ENCODE results near the gene RNF146. TPM values are rescaled to one million over a fixed set of nuclear protein-coding genes. Genes with fewer than 3 reads are reported as not detected.

RNF146 gene
- total RNA-seq, 2 experiments from 2014 or later: 24.8 to 25.4 TPM

DNA sequence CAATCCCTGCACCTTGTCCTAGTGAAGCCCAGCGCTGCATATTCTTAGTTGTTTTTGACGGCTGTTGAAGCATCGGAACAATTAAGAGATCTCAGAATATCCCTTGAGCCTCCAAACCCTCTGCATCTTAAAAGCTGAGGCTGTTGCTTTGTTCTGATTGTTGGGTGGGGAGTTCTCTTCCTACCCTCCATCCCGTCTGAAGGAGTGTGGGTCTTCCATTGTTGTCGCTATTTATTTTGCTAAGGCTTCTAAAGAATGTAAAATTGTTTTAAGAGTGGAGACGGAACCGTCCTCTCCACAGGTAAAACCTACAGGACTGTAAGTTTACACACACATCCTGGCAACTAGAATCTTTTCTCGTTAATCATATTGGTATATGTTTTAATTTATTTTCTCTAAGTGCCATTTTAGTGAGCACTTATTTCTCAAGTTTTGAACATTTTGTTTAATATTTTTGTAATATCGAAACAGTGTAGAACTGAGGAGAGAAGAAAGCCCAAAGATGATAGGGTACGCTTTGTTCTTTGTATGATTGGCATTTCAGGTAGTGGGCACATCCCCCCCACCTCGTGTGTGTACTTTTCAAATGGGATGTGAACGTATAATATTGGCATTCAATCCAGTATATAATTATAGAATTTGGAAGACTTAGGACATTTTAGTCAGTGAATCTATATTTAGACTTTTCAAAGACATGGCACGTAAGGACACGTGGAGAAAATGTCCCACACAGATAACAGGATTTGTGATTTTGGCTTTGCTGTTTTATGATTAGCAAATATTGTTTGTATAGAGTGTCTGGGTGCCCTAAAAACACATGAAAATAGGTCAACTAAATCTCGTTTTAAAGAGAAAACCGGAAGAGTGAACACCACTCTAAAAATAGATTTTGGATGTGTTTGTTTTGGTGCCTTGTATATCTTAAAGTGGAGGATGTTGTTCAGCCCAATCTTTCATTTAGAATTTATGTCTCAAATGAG is 1.3 kb downstream of the RNF146 start:
- peak overlapping the region; percentile 96 for H3K4me3 Mint-ChIP-seq
- H3K9me3 Mint-ChIP-seq: no peaks in the 10 kb centered on the region
- POLR2A ChIA-PET: interaction anchor here (1.2 to 2.0 kb wide), 2 partner anchors 76 to 1246 kb away, joined by 3 to 6 read pairs; partner anchors contain the start of gene ECHDC1
- ATAC-seq (ENCODE audit: low read depth) (peak; percentile 8), DNase-seq (no peak)
- peaks cover 12% of the 10 kb centered on the region for H3K36me3 Mint-ChIP-seq
- peaks cover 12% of the 10 kb centered on the region for H3K27me3 Mint-ChIP-seq
- H3K27ac Mint-ChIP-seq: peak overlapping the region; percentile 99
- peaks cover 21% of the 10 kb centered on the region for H3K4me1 Mint-ChIP-seq

DNA sequence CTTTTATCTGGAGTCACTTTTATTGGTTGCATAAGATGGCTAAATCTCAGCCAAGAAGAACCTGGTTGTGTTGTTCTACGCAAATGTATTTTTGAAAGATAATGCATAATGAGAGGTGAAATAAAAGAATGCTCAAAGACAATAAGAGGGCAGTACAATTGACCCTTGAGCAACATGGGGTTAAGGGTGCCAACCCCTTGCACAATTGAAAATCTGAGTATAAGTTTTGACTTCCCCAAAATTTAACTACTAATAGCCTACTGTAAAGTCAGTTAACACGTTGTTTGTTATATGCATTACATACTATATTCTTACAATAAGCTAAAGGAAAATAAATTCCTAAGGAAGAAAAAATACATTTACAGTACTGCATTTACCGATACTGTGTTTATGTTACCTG is 5.9 kb downstream of the RNF146 start:
- H3K36me3 Mint-ChIP-seq: peaks cover 17% of the 10 kb centered on the region
- peaks cover 12% of the 10 kb centered on the region for H3K4me1 Mint-ChIP-seq
- POLR2A ChIA-PET: no interaction called here
- DNase-seq (no peak), ATAC-seq (ENCODE audit: low read depth) (no peak)
- no peak overlapping the region for H3K27ac Mint-ChIP-seq
- H3K4me3 Mint-ChIP-seq: no peak overlapping the region
- H3K27me3 Mint-ChIP-seq: no peaks in the 10 kb centered on the region
- no peaks in the 10 kb centered on the region for H3K9me3 Mint-ChIP-seq

DNA sequence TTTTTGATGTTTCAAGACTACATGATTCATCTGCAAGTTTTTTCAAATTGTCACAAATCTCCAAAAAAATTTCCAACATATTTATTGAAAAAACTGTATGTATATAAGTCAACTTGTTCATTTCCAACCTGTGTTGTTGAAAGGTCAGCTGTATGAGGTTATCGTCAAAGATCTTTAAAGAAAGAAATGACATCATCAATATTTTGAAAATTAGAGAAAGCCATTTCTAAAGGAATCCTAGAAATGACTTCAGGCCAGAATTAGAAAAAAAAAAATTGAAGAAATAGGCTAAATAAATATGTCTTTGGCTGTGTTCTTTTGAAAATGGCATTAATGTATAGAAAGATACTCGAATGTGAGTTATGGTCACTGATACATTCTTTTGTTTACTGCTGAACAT is 6.8 kb downstream of the RNF146 start:
- H3K9me3 Mint-ChIP-seq: no peaks in the 10 kb centered on the region
- H3K4me1 Mint-ChIP-seq: peaks cover 9% of the 10 kb centered on the region
- no peak overlapping the region for H3K4me3 Mint-ChIP-seq
- DNase-seq: no peak
- POLR2A ChIA-PET: no interaction called here
- peaks cover 17% of the 10 kb centered on the region for H3K36me3 Mint-ChIP-seq
- no peak for ATAC-seq (ENCODE audit: low read depth)
- H3K27me3 Mint-ChIP-seq: no peaks in the 10 kb centered on the region
- H3K27ac Mint-ChIP-seq: no peak overlapping the region

DNA sequence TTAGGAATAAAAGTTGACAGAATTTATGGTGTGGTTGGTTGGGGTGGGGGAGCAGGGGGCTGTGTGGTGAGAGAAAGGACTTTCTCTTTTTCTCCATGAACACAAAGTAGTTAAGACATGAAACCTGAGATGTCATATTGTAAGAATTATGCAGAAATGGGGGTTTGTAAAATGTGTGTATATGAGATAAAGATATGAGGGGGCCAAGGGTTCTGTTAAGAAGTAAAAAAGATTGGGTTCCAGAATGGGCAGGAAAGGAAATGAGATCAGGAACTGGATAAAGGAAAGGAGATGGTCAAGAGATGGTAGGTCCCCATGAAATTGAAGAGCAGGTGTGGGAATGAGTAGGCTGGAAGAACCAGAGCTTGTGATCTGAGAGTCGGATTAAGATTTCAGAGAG is 9.7 kb downstream of the RNF146 start:
- Mint-ChIP-seq H3K4me1 (peaks cover 2% of the 10 kb centered on the region), H3K27ac (no peak overlapping the region), H3K36me3 (peaks cover 12% of the 10 kb centered on the region), H3K4me3 (no peak overlapping the region), H3K9me3 (no peaks in the 10 kb centered on the region), H3K27me3 (no peaks in the 10 kb centered on the region)
- ATAC-seq (ENCODE audit: low read depth) (no peak), DNase-seq (no peak)
- POLR2A ChIA-PET: no interaction called here

DNA sequence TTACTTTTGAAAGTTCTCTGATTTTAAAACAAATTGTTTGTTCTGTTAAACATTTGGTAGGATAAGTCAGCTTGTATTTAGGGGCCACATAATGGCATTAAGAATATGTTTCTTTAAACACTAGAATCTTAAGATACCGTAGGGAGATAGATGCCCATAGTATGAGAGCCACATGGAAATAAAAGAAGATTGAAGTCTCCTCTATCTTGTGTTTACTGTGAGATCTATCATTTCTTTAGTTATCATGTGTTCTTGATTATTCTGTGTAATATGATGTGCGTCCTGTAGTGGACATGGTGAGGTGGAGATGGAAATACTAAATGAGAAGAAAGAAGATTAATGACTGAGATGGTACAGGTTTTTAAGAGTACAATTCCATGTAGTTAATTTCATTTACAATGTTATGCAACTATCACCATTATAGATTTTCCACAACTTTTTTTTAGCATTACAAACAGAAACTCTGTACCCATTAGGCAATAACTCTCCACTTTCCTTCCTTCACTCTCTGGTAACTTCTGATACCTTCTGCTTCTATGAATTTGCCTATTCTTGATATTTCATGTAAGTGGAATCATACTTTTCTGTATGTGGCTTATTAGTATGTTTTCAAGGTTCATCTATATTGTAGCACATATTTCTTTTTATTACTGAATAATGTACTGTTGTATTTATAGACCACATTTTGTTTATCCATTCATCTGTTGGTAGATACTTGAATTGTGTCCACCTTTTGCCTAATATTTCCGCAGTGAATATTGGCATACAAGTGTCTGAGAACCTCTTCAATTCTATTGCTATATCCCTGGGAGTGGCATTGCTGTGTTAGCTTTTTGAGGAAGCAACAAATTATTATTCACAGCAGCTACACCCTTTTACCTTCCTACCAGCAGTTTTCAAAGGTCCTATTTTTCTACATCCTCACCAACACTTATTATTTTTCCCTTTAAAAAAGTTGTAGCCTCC is 11.5 kb downstream of the RNF146 start:
- ATAC-seq (ENCODE audit: low read depth): no peak
- Mint-ChIP-seq H3K27me3 (no peaks in the 10 kb centered on the region), H3K4me3 (no peak overlapping the region), H3K9me3 (no peaks in the 10 kb centered on the region), H3K27ac (no peak overlapping the region), H3K4me1 (peaks cover 2% of the 10 kb centered on the region), H3K36me3 (peaks cover 18% of the 10 kb centered on the region)
- no peak for DNase-seq
- POLR2A ChIA-PET: no interaction called here

DNA sequence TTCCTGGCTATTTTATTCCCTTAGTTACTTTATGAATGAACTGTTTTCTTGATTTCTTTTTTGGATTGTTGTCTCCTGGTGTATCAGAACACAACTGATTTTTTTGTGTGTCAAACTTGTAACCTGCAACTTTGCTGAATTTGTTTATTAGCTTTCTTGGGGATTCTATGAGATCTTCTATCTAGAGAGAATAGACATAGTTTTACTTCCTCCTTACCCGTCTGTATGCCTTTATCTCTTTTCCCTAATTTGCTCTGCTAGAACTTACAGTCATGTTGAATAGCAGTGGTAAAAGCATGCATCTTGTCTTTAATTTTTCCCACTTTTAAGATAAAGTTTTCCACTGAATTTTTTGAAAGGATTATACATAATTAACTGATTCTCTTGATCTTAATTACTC is 13.2 kb downstream of the RNF146 start:
- Mint-ChIP-seq H3K4me1 (peaks cover 1% of the 10 kb centered on the region), H3K36me3 (peaks cover 21% of the 10 kb centered on the region), H3K9me3 (no peaks in the 10 kb centered on the region), H3K27me3 (no peaks in the 10 kb centered on the region), H3K4me3 (no peak overlapping the region), H3K27ac (no peak overlapping the region)
- POLR2A ChIA-PET: no interaction called here
- DNase-seq (no peak), ATAC-seq (ENCODE audit: low read depth) (no peak)

DNA sequence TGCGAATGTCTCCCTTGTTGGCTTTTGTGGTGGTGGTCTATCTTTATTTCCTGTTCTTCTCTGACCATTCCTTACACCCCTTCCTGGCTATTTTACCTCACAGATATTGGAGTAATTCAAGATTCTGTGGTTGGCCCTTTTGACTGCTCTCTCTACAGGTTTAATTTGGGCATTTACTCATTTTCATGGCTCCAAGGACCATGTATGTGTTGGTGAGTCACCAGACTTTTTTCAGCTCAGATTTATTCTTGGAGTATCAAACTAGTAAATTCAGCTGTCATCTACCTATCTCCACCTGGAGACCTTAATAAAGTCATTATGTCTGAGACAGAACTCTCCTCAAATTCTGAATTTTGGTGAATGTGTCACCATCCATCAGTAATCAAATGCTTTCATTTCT is 15.5 kb downstream of the RNF146 start:
- no peak overlapping the region for H3K27ac Mint-ChIP-seq
- H3K4me3 Mint-ChIP-seq: no peak overlapping the region
- POLR2A ChIA-PET: no interaction called here

DNA sequence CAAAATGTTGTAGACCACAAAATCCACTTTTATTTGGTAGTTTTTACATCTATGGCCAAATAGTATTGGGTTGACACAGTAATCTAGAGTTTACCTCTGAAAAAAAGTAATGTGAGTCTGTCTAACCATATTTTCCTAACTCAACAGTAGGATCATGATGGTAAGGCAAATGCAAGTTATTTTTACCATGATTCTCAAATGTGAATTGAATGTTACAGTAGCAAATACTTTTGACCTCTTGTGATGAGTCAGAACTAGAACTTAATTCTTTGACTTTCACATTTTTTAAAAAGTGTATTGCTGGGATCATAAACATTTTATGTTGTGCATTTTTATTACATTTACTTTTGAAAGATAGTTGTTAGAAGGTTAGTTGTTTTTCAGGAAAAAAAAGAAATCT is 22.0 kb downstream of the RNF146 start:
- Mint-ChIP-seq H3K4me1 (peaks cover 10% of the 10 kb centered on the region), H3K36me3 (peaks cover 53% of the 10 kb centered on the region), H3K9me3 (no peaks in the 10 kb centered on the region), H3K4me3 (no peak overlapping the region), H3K27ac (no peak overlapping the region), H3K27me3 (no peaks in the 10 kb centered on the region)
- ATAC-seq (ENCODE audit: low read depth): no peak
- POLR2A ChIA-PET: no interaction called here
- no peak for DNase-seq

More for the DNA sequence above, 15.5 kb downstream of the RNF146 start:
- Mint-ChIP-seq H3K4me1 (no peaks in the 10 kb centered on the region), H3K36me3 (peaks cover 41% of the 10 kb centered on the region), H3K27me3 (no peaks in the 10 kb centered on the region), H3K9me3 (no peaks in the 10 kb centered on the region)
- no peak for DNase-seq
- no peak for ATAC-seq (ENCODE audit: low read depth)

DNA sequence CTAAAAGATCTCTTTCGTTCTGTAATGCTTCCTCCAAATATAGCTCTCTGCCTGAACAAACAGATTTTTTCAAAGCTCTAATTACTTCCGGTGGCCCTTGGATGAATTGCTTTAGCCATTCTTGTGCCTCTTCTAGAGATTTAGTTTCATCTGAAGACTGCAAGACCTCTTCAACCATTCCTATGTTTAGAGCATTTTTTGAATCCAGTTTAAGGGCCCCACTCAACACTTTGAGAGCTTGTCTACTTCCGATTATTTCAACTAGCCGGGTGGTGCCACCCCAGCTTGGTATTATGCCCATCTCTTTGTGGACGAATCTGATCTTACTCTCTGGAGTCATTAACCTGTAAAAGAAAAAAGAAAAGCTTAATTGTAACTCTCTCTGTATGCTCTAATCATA is 23.3 kb downstream of the RNF146 start:
- POLR2A ChIA-PET: no interaction called here
- DNase-seq (no peak), ATAC-seq (ENCODE audit: low read depth) (no peak)
- H3K4me1 Mint-ChIP-seq: peaks cover 12% of the 10 kb centered on the region
- H3K27ac Mint-ChIP-seq: no peak overlapping the region
- H3K4me3 Mint-ChIP-seq: no peak overlapping the region
- no peaks in the 10 kb centered on the region for H3K27me3 Mint-ChIP-seq
- H3K36me3 Mint-ChIP-seq: peaks cover 51% of the 10 kb centered on the region
- H3K9me3 Mint-ChIP-seq: no peaks in the 10 kb centered on the region

DNA sequence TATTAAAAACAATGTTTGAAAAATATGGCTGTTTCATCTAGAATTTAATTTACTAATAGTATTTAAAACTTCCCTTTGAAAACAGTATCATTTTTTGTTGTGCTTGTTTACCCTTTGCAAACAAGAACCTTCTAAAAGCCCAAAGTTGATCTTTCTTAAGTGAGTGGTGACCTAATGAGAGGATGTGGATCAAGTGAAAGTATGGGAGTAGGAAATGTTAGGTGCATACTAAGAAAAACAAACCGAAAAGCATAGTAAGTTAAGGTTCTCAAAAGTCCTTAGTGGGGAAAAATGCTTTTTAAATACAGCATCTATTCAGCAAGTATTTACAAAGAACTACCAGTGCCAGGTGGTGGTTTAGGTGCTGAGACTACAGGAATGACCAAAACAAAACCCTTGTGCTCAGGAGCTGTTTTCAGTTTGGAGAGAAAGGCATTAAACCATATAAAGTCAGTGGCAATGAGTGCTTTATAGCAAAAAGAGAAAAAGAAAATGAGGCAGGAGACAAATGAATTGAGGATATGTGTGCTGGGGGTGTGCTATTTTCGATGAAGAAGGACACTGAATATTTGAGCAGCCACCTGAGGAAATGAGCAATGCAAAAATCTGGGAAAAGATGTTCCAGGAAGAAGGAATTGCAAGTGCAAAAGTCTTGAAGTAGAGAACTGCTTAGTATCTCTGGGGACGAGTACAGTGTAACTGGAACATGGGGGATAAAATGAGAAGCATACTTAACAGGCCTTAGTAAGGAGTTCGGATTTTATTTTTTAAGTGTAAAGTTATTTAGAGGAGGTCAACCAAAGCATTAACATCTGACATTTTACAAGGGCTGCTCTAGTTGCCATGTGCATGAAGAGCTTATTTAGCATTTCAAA is 24.0 kb downstream of the RNF146 start:
- Mint-ChIP-seq H3K4me1 (peaks cover 12% of the 10 kb centered on the region), H3K4me3 (peak overlapping the region; percentile 1), H3K27me3 (no peaks in the 10 kb centered on the region), H3K36me3 (peaks cover 45% of the 10 kb centered on the region), H3K9me3 (no peaks in the 10 kb centered on the region), H3K27ac (no peak overlapping the region)
- DNase-seq (no peak), ATAC-seq (ENCODE audit: low read depth) (no peak)
- POLR2A ChIA-PET: no interaction called here

DNA sequence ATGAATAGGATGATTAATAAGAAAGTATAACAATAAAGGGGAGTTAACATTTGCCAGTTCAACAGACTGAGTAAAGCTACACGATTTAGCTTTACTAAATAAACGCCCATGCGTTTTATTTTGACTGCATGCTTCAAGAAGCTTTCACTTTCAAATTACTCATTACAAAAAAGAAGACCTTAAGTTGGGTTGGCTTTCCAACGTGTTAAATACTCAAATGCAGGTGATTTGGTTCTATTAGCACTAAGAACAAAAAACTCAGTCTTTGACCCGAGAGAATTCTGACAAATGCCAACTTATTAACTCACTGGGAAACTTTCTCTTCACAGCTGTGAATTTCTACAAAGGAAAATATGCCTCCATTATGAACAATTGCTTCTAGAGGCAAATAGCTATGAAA is 24.8 kb downstream of the RNF146 start:
- H3K4me1 Mint-ChIP-seq: peaks cover 12% of the 10 kb centered on the region
- DNase-seq: no peak
- H3K36me3 Mint-ChIP-seq: peaks cover 38% of the 10 kb centered on the region
- ATAC-seq (ENCODE audit: low read depth): no peak
- no peak overlapping the region for H3K27ac Mint-ChIP-seq
- no peaks in the 10 kb centered on the region for H3K27me3 Mint-ChIP-seq
- POLR2A ChIA-PET: no interaction called here
- no peaks in the 10 kb centered on the region for H3K9me3 Mint-ChIP-seq
- H3K4me3 Mint-ChIP-seq: no peak overlapping the region

DNA sequence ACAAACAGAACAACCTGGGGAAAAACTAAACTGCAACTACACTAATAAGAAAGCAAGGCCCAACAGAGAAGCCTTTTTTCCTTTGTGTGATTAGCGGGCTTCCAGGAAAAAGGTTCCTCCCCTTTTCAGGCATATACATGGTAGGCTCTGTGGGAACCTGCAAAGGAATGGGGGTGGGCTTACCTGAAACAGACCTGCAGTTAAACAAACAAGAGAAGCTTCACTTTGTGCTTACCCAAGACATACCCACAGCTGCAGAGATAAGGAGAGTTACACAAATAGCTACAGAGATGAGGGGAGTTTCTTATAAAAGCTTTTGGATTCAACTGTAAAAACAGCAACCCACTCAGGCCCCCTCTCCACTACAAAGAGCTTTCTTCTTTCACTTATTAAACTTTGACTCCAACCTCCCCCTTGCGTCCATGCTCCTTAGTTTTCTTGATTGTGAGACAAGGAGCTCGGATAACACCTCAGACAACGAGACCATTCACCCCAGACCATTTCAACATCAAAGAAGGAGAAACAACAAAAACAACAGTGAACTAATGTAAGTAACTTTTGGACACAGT is 30.9 kb downstream of the RNF146 start:
- Mint-ChIP-seq H3K9me3 (no peaks in the 10 kb centered on the region), H3K27ac (no peak overlapping the region)
- POLR2A ChIA-PET: interaction anchor here (0.7 kb wide), 1 partner anchor 1508 kb away, joined by 3 read pairs; no protein-coding TSS in a partner anchor

More for the DNA sequence above, 30.9 kb downstream of the RNF146 start:
- H3K27me3 Mint-ChIP-seq: no peaks in the 10 kb centered on the region
- peaks cover 16% of the 10 kb centered on the region for H3K36me3 Mint-ChIP-seq
- DNase-seq (no peak), ATAC-seq (ENCODE audit: low read depth) (no peak)
- H3K4me3 Mint-ChIP-seq: no peak overlapping the region
- peaks cover 2% of the 10 kb centered on the region for H3K4me1 Mint-ChIP-seq
